Activated naive CD4-positive, alpha-beta T cell treated with anti-CD3 and anti-CD28 coated beads, Interleukin-2, amount 10 ng/mL, durations not matched to agents 7 days and 5 days (primary cell): ENCODE data around the gene LMAN1L.
"Not testable (repeated sequence)": the region's sequence is repeated elsewhere in the genome, so short reads cannot be mapped to it uniquely, and the experiment has no call there.

Experiments used
- CTCF ChIA-PET: fragments of 350-600 bp; sonication (Branson Sonifier 250); formaldehyde crosslinking; loops from one replicate; lab custom pipeline; 2021; ENCODE audit warnings: antibody characterized with exemption; lab: Charles Lee
- DNase-seq: peaks from one replicate; pipeline ENCODE4 v3.0.0-alpha.2; 2020
- H3K27ac Mint-ChIP-seq: one replicate; pipeline ENCODE4 v1.8.0; 2021; ENCODE audit warnings: mild to moderate bottlenecking, moderate library complexity, mixed read lengths
- H3K27me3 Mint-ChIP-seq: one replicate; pipeline ENCODE4 v1.8.0; 2021; ENCODE audit warnings: mild to moderate bottlenecking, mixed read lengths
- H3K36me3 Mint-ChIP-seq: one replicate; pipeline ENCODE4 v1.8.0; 2021; ENCODE audit warnings: mixed read lengths
- H3K4me1 Mint-ChIP-seq: one replicate; pipeline ENCODE4 v1.8.0; 2021; ENCODE audit warnings: mixed read lengths
- H3K4me3 Mint-ChIP-seq: one replicate; pipeline ENCODE4 v1.8.0; 2021; ENCODE audit warnings: mild to moderate bottlenecking, moderate library complexity, mixed read lengths
- H3K9me3 Mint-ChIP-seq: one replicate; pipeline ENCODE4 v1.8.0; 2021; ENCODE audit warnings: mixed read lengths

Gene LMAN1L

DNA sequence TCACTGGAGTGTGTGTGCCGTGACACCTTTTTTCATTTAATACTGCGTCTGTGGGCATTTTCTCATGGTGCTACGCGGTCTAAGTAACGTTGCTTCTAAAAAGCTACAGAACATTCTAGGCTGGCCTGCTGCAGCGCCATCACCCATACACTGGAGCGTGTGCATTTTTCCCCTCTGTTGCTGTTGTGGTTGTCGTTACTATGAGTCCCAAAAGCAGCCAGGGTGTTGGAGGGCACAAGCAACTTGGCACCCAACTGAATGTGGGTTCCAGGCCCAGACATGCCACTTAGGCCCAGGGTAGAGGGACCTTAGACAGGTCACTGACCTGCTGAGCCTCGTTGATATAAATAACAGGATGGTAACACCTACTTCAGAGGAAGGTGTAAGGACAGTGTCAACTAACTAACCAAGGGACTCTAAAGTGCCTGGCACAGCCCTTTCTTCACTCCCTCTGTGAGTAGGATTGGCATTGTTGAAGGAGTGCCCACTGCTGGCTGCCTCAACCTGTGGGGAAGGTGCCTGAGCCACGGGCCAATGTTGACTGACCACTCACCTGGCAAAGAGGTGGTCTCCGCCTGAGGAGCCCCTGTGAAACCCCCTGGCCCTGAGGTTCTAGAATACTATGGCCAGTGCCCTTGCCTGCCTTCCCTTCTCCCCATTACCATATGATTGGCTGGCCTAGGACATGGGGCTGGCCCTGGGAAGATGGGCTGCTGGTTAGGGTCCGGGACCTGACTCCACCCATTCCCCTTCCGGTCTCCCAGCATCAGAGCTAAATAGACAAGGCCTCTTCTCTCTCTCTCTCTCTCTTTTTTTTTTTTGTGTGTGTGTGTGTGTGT, 27.2 kb upstream of the LMAN1L start:
- CTCF ChIA-PET, result interaction anchor here (1.2 to 23.0 kb wide), 4 partner anchors 6 to 15 kb away, joined by 3 to 880 read pairs (median 498); partner anchors contain the start of gene CSK
- H3K27me3 Mint-ChIP-seq, result no peaks in the 10 kb centered on the region

DNA sequence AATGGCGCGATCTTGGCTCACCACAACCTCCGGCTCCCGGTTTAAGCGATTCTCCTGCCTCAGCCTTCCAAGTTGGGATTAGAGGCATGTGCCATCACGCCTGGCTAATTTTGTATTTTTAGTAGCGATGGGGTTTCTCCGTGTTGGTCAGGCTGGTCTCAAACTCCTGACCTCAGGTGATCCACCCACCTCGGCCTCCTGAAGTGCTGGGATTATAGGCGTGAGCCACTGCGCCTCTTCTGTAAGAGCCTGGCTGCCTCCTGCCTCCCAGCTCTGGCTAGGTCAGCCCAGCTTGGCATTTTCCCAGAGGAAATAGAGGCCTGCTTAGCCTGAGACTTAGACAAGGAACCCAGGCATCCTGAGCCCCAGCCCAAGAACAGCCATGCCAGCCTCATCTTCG, 26.6 kb upstream of the LMAN1L start:
- not testable (repeated sequence) for H3K27me3 Mint-ChIP-seq, DNase-seq, H3K9me3 Mint-ChIP-seq
- Mint-ChIP-seq H3K36me3 (peaks cover 58% of the 10 kb centered on the region), H3K4me3 (peak overlapping the region; percentile 91), H3K4me1 (peaks cover 58% of the 10 kb centered on the region), H3K27ac (peak overlapping the region; percentile 99)
- CTCF ChIA-PET, result interaction anchor here (2.5 to 23.0 kb wide), 3 partner anchors 7 to 58 kb away, joined by 11 to 880 read pairs (median 880); partner anchors contain the start of gene CSK

More for the DNA sequence above, 27.2 kb upstream of the LMAN1L start:
- Mint-ChIP-seq H3K4me3 (peak overlapping the region; percentile 91), H3K4me1 (peaks cover 57% of the 10 kb centered on the region), H3K27ac (peak overlapping the region; percentile 99), H3K9me3 (no peaks in the 10 kb centered on the region), H3K36me3 (peaks cover 53% of the 10 kb centered on the region)
- peak; percentile 82 for DNase-seq

DNA sequence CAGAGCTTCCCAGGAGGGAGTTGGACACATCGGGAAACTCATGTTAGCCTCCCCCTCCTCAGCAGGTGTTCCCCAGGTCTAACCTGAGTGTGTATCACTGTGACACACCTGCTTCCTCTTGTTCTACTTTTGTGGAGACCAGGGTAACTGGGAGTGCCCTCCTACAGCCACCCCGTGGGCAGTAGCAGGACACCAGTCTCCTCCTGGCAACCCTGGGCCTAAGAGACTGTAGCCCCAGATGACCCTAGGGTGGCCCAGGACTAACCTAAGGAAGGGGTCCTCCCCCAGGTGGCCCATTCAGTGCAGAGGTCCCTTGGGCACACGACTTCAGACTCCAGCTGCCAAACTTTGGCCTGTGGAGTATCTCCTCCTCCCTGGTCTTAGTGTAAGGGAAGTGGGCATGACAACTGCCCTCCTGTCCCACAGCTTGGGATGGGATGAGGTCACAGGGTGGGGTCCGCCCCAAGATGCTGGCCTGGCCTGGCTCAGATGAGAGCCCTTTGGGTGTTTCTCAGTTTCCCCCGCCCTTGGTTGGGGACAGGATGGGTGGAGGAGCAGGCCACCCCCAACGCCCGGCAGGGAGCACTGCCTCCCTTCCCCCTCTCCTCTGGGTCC, 26.0 kb upstream of the LMAN1L start:
- peaks cover 61% of the 10 kb centered on the region for H3K4me1 Mint-ChIP-seq
- CTCF ChIA-PET, result interaction anchor here (0.6 to 23.0 kb wide), 10 partner anchors 7 to 417 kb away, joined by 3 to 880 read pairs (median 4); partner anchors contain the start of genes CLK3 and CSK
- peak overlapping the region; percentile 91 for H3K4me3 Mint-ChIP-seq
- H3K36me3 Mint-ChIP-seq, result peaks cover 63% of the 10 kb centered on the region
- DNase-seq, result peak; percentile 47
- H3K9me3 Mint-ChIP-seq, result no peaks in the 10 kb centered on the region
- H3K27ac Mint-ChIP-seq, result peak overlapping the region; percentile 99
- no peaks in the 10 kb centered on the region for H3K27me3 Mint-ChIP-seq

DNA sequence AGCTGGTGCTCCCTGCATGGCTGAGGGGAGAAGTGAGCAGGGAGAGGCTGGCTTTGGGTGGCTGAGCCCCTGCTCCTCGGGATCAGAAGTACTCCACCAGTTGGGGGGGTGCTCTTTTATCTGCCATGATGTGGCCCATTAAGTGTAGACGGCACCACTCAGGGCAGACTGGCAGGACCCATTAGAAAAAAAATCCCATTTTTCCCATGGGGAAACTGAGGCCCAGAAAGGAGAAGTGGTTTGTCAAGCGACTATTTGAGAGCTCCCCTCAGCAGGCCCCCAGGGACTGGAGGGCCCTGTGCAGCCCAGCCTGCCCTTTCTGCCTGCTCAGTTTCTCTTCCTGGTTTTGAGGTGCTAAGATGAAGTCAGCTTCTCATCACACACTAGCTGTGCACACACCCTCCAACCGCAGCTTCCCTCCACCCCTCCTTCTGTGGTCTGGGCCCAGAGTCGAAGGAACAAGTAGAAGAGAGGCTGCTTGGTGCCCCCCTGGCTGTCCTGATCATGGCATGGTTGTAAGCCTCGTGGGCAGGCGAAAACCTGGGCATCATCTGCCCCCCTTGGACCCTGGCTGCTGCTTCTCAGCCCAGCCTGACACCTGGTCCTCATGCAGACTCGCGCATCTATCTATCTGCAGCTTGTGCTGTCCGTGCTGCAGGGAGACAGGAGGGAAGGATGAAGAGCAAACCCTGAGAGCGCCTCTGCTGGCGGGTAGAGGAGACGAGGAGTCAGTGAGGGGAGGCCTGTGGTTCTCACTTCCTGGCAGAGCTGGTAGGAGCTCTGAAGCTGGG, 25.2 kb upstream of the LMAN1L start:
- H3K27me3 Mint-ChIP-seq, result no peaks in the 10 kb centered on the region
- DNase-seq, result peak; percentile 95
- peaks cover 69% of the 10 kb centered on the region for H3K36me3 Mint-ChIP-seq
- H3K4me1 Mint-ChIP-seq, result peaks cover 69% of the 10 kb centered on the region
- no peaks in the 10 kb centered on the region for H3K9me3 Mint-ChIP-seq
- CTCF ChIA-PET, result interaction anchor here (0.5 to 23.0 kb wide), 15 partner anchors 6 to 664 kb away, joined by 3 to 880 read pairs (median 3); partner anchors contain the start of genes CLK3, CSK and SIN3A
- peak overlapping the region; percentile 99 for H3K27ac Mint-ChIP-seq
- H3K4me3 Mint-ChIP-seq, result peak overlapping the region; percentile 91

DNA sequence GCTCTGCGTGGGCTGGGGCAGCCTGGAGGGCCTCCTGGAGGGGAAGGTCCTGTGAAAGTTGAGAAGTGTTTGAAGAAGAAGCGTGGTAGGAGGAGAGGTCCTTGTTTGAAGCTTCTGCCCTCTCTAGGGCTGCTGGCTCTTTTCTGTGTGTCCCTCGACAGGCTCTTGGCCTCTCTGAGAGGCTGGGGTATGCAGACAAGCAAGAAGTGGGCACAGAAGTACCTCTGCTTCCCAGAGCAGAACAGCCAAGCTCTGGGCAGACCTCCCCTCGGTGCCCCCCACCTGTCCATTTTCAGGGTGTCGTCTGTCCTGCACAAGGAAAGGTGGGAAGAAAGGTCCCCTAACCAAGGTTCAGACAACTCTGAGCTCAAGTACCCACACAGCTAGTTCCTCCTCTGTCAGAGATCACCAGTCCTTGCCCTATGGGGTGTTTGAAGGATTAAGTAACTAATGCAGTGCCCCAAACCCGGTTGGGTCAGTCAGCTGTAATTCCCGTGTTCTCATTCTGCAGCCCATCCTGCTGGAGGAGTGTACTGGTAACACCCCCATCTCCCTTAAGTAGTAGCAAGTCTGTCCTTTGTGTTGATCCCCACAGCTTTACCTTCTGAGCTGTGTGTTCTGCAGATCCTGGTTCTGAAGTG, 24.5 kb upstream of the LMAN1L start:
- CTCF ChIA-PET, result interaction anchor here (0.5 to 23.0 kb wide), 11 partner anchors 5 to 663 kb away, joined by 3 to 880 read pairs (median 3); partner anchors contain the start of genes CLK3, CSK and SIN3A
- Mint-ChIP-seq H3K4me3 (peak overlapping the region; percentile 91), H3K27me3 (no peaks in the 10 kb centered on the region), H3K4me1 (peaks cover 76% of the 10 kb centered on the region), H3K36me3 (peaks cover 64% of the 10 kb centered on the region), H3K9me3 (no peaks in the 10 kb centered on the region), H3K27ac (peak overlapping the region; percentile 99)
- no peak for DNase-seq

DNA sequence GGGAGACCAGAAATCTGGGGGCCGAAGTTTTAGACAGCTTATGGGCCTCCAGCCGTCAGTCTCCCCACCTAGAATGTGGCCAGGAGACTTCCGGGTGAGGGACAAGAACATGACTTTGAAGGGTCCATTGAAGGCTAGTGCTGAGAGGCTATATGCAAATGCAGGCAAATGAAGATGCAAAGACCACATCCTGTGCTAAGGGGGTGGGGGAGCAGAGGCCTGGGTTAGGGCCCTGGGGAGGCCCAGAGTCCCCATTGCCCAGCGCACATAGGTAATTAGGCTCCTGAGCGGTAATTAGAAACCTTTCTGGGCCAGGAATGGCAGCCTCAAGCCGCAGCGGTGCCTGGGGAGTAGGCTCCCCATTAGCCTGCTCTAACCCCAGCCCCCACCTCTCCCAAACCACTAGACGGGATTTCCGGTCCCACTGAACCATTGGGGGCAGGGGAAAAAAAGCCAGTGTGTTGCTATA, 23.9 kb upstream of the LMAN1L start:
- H3K4me1 Mint-ChIP-seq, result peaks cover 81% of the 10 kb centered on the region
- peak overlapping the region; percentile 99 for H3K27ac Mint-ChIP-seq
- H3K4me3 Mint-ChIP-seq, result peak overlapping the region; percentile 91
- no peaks in the 10 kb centered on the region for H3K9me3 Mint-ChIP-seq
- DNase-seq, result peak; percentile 85
- CTCF ChIA-PET, result interaction anchor here (0.8 to 23.0 kb wide), 6 partner anchors 5 to 173 kb away, joined by 3 to 880 read pairs (median 6); partner anchors contain the start of genes CLK3 and CSK
- peaks cover 59% of the 10 kb centered on the region for H3K36me3 Mint-ChIP-seq
- H3K27me3 Mint-ChIP-seq, result no peaks in the 10 kb centered on the region

DNA sequence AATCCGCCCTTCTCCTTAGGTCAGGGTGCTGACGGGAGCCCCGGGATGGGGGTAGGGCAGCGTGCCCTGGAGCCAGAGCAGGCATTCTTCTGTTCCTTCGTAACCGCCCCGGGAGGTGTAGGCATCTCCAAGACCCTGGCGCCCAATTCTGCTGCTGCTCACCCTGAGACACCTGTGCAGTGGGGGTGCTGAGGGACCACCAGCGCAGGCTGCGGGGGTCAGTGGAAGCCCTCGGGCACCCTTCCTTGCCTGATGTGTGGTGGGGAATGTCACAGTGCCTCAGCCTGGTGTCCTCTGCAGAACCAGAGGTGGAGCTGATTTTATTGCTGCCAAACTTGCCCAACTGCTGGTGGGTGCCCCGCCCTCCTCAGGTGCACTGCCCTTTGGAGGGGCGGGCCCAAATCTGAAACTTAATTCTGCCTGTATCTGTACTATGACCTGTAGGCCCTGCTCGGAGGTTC, 23.4 kb upstream of the LMAN1L start:
- peak overlapping the region; percentile 91 for H3K4me3 Mint-ChIP-seq
- H3K4me1 Mint-ChIP-seq, result peaks cover 84% of the 10 kb centered on the region
- no peaks in the 10 kb centered on the region for H3K9me3 Mint-ChIP-seq
- CTCF ChIA-PET, result interaction anchor here (2.5 to 23.0 kb wide), 3 partner anchors 4 to 161 kb away, joined by 8 to 880 read pairs (median 880); partner anchors contain the start of gene CSK
- no peaks in the 10 kb centered on the region for H3K27me3 Mint-ChIP-seq
- peak; percentile 70 for DNase-seq
- H3K27ac Mint-ChIP-seq, result peak overlapping the region; percentile 99
- H3K36me3 Mint-ChIP-seq, result peaks cover 55% of the 10 kb centered on the region

DNA sequence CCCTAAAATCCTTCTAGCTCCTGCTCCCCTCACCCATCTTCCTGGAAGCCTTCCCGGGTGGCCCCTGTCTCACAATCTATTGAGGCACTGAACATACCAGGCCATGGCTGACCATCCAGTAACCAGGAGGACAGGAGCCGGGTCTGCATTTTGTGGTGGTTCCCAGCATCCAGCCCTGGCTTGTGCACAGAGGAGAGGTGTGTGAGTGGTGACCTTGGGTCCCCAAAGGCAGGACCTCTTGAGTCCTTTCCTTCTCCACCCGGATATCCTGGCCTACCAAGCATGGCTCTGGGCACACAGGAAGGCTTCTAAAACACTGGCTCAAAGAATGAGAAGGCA, 22.9 kb upstream of the LMAN1L start:
- Mint-ChIP-seq H3K9me3 (no peaks in the 10 kb centered on the region), H3K27ac (peak overlapping the region; percentile 99), H3K27me3 (no peaks in the 10 kb centered on the region), H3K4me3 (peak overlapping the region; percentile 91), H3K36me3 (peaks cover 52% of the 10 kb centered on the region), H3K4me1 (peaks cover 84% of the 10 kb centered on the region)
- no peak for DNase-seq
- CTCF ChIA-PET, result interaction anchor here (15.9 to 23.0 kb wide), 2 partner anchors 4 to 11 kb away, joined by 880 read pairs; partner anchors contain the start of gene CSK

DNA sequence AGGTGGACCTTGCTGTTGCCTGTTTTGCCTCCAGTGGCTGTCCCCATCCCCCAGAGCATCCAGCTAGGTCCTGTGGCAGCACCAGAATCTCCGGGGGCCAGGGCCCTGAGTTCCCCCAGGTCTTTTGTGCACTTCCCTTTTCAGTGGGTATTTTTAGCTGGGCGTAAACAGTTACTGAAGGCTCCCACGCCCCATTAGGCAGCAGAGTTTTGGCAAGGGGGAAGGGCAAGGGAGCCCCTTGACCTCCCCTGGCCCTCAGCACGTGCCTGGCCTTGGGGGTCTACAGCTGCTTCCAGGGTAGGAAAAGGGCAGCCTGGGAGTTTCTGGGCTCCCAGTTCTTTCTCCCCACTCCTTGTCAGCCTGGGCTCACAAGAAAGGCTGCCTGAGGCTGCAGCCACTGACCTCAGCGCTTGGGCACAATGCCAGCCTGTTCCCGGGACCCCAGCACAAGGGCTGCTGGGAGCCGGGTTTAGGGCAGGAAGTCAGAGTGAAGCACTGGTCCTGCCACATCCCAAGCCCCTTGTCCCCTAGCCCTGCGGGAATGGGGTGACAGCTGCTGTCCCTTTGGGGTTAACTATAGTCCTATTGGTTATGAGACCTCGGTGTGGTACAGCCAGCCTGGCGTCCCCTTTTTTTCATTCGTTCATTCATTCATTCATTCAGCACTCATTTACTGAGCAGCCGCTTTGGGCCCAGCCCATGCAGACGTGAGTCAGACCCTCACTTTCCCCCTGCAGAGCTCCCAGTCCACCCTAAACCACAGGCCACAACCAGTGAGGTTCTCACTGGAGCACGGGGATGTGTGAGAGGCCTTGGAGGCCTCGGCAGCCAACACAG, 22.3 kb upstream of the LMAN1L start:
- Mint-ChIP-seq H3K4me3 (peak overlapping the region; percentile 91), H3K36me3 (peaks cover 52% of the 10 kb centered on the region), H3K27me3 (no peaks in the 10 kb centered on the region), H3K9me3 (no peaks in the 10 kb centered on the region), H3K4me1 (peaks cover 84% of the 10 kb centered on the region), H3K27ac (peak overlapping the region; percentile 99)
- CTCF ChIA-PET, result interaction anchor here (15.9 to 23.0 kb wide), 2 partner anchors 3 to 11 kb away, joined by 880 read pairs; partner anchors contain the start of gene CSK
- peak; percentile 46 for DNase-seq

DNA sequence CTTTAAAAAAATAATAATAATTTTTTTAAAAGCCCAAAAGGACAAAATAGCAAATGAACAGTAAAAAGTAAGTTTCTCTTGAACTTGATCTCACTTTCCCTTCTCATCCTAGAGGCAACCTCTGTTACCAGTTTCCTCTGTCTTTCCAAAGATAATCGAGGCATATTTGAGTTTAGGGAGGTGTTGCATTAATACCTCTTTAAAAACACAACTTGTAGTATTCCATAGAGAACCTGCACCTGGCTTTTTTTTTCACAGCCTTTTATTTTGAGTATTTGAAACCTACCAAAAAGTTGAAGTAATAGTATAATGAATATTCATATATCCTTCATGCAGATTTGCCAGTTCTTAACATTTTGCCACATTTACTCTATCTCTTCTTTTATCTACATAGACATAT, 21.6 kb upstream of the LMAN1L start:
- no peaks in the 10 kb centered on the region for H3K9me3 Mint-ChIP-seq
- CTCF ChIA-PET, result interaction anchor here (0.8 to 15.9 kb wide), 2 partner anchors 9 to 12 kb away, joined by 3 to 880 read pairs; partner anchors contain the start of gene CSK
- H3K4me1 Mint-ChIP-seq, result peaks cover 87% of the 10 kb centered on the region
- DNase-seq, result no peak
- H3K36me3 Mint-ChIP-seq, result peaks cover 51% of the 10 kb centered on the region
- H3K27ac Mint-ChIP-seq, result peak overlapping the region; percentile 80
- H3K4me3 Mint-ChIP-seq, result peak overlapping the region; percentile 91
- no peaks in the 10 kb centered on the region for H3K27me3 Mint-ChIP-seq

DNA sequence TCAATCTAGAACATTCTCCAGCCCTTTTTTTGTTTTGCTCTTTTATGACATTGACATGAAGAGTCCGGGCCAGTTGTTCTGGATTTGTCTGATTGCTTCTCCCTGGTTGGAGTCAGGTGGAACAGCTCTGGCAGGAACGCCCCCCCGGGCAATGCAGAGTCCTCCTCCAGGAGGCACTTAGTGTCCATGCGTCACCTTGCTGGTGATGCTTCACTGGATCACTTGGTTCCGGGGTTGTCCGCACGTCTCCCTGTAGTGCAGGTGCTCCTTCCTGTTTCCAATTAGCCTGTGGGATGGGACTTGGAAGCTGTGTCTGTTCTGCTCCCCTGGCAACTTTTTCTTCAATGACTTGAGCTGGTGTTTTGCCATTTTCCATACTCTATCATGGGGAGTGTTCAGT, 21.0 kb upstream of the LMAN1L start:
- peak overlapping the region; percentile 80 for H3K27ac Mint-ChIP-seq
- H3K36me3 Mint-ChIP-seq, result peaks cover 52% of the 10 kb centered on the region
- no peak for DNase-seq
- no peaks in the 10 kb centered on the region for H3K27me3 Mint-ChIP-seq
- H3K4me1 Mint-ChIP-seq, result peaks cover 91% of the 10 kb centered on the region
- peak overlapping the region; percentile 19 for H3K4me3 Mint-ChIP-seq
- CTCF ChIA-PET, result interaction anchor here (0.8 to 15.9 kb wide), 4 partner anchors 8 to 160 kb away, joined by 3 to 880 read pairs (median 4); partner anchors contain the start of gene CSK
- H3K9me3 Mint-ChIP-seq, result no peaks in the 10 kb centered on the region
